HUES64 (cell line): Measurements from ENCODE around the gene ECI1.
A peak's percentile ranks its signal among the peaks of the same experiment; 100 is the strongest.

Experiments
- H3K27ac ChIP-seq: 2 replicates; pipeline ENCODE4 v1.7.0; 2013; ENCODE audit warnings: low read depth, low read length, inconsistent platforms
- H3K27me3 ChIP-seq: 2 replicates; pipeline ENCODE4 v1.6.1; 2013; ENCODE audit warnings: mild to moderate bottlenecking, low read length; ENCODE audit not compliant: insufficient read depth
- H3K36me3 ChIP-seq: 2 replicates; pipeline ENCODE4 v1.6.1; 2013; ENCODE audit warnings: mild to moderate bottlenecking, low read length; ENCODE audit not compliant: insufficient read depth
- H3K4me1 ChIP-seq: 2 replicates; pipeline ENCODE4 v1.6.1; 2013; ENCODE audit warnings: mild to moderate bottlenecking, low read length, moderate library complexity; ENCODE audit not compliant: insufficient read depth
- H3K4me3 ChIP-seq: 2 replicates; pipeline ENCODE4 v1.5.1; 2013; ENCODE audit warnings: mild to moderate bottlenecking, low read length, moderate library complexity
- H3K9ac ChIP-seq: 2 replicates; pipeline ENCODE4 v1.6.1; 2013; ENCODE audit warnings: mild to moderate bottlenecking, low read depth, low read length
- H3K9me3 ChIP-seq: 2 replicates; pipeline ENCODE4 v1.6.1; 2013; ENCODE audit warnings: low read depth, low read length; ENCODE audit not compliant: insufficient read depth
- WGBS: fragments of 150-250, 120-280 bp; methylation state at CpG from one replicate; pipeline ENCODE4 v1.1.7; 2013; ENCODE audit warnings: missing lambda C conversion rate; 5-methylcytosine and 5-hydroxymethylcytosine counted together

ECI1 gene

GRCh38 chr16:2213817-2214718, 37.3 kb downstream of the ECI1 start:
- Histone ChIP-seq H3K27ac (peak overlapping the region; percentile 74), H3K4me1 (0 out of 2 replicates have a peak, but pooled peaks cover 7% of the 10 kb centered on the region), H3K27me3 (no peaks in the 10 kb centered on the region), H3K9ac (peak overlapping the region; percentile 95), H3K4me3 (peak overlapping the region; percentile 95), H3K36me3 (peaks cover 22% of the 10 kb centered on the region), H3K9me3 (no peaks in the 10 kb centered on the region)
- 1% methylated on average over 98 of the region's 98 CpGs for WGBS

- H3K36me3 ChIP-seq = peaks cover 36% of the 10 kb centered on the region
- H3K4me3 ChIP-seq = peak overlapping the region; percentile 95
- H3K27me3 ChIP-seq = no peaks in the 10 kb centered on the region
- 0 out of 2 replicates have a peak, but pooled peaks cover 7% of the 10 kb centered on the region for H3K4me1 ChIP-seq
- H3K9ac ChIP-seq = 0 out of 2 replicates have a peak overlapping the region, but pooled peaks have one; percentile 95
- no peak overlapping the region for H3K27ac ChIP-seq
- 88% methylated on average over 19 of the region's 19 CpGs for WGBS
- H3K9me3 ChIP-seq = no peaks in the 10 kb centered on the region
Measured at GRCh38 chr16:2212362-2213324, 38.7 kb downstream of the ECI1 start.

- peaks cover 44% of the 10 kb centered on the region for H3K36me3 ChIP-seq
- no peak overlapping the region for H3K9ac ChIP-seq
- no peak overlapping the region for H3K4me3 ChIP-seq
- 92% methylated on average over 11 of the region's 11 CpGs for WGBS
- H3K27me3 ChIP-seq = no peaks in the 10 kb centered on the region
- H3K9me3 ChIP-seq = no peaks in the 10 kb centered on the region
- H3K4me1 ChIP-seq = 0 out of 2 replicates have a peak, but pooled peaks cover 7% of the 10 kb centered on the region
- no peak overlapping the region for H3K27ac ChIP-seq
Measured at GRCh38 chr16:2211923-2212347, 39.5 kb downstream of the ECI1 start.

- Histone ChIP-seq H3K9ac (no peak within 1 kb of the TSS), H3K9me3 (no peaks in the 10 kb centered on the region), H3K4me3 (no peak within 1 kb of the TSS), H3K4me1 (peaks cover 10% of the 10 kb centered on the region; the same call in 1 of the 2 replicates), H3K36me3 (peaks cover 47% of the 10 kb centered on the region), H3K27ac (no peak within 1 kb of the TSS), H3K27me3 (no peaks in the 10 kb centered on the region)
- 84% methylated on average over 24 of the region's 24 CpGs for WGBS
Measured at GRCh38 chr16:2210386-2211365, 40.7 kb downstream of the ECI1 start, which contains the start of gene BRICD5. BRICD5 (minus strand) TSS chr16:2210863; CDS start chr16:2210833, 30 bp downstream.

- Histone ChIP-seq H3K9ac (no peak overlapping the region), H3K36me3 (peaks cover 47% of the 10 kb centered on the region), H3K4me1 (peaks cover 10% of the 10 kb centered on the region; the same call in 1 of the 2 replicates), H3K27ac (no peak overlapping the region), H3K4me3 (no peak overlapping the region), H3K27me3 (no peaks in the 10 kb centered on the region), H3K9me3 (no peaks in the 10 kb centered on the region)
- WGBS = 95% methylated on average over 17 of the region's 17 CpGs
Measured at GRCh38 chr16:2210009-2210332, 41.4 kb downstream of the ECI1 start.

GRCh38 chr16:2209258-2210008, 42.0 kb downstream of the ECI1 start:
- WGBS = 93% methylated on average over 29 of the region's 29 CpGs
- no peaks in the 10 kb centered on the region for H3K27me3 ChIP-seq
- H3K4me1 ChIP-seq = peaks cover 14% of the 10 kb centered on the region; the same call in 1 of the 2 replicates
- H3K36me3 ChIP-seq = peaks cover 47% of the 10 kb centered on the region
- no peak overlapping the region for H3K4me3 ChIP-seq
- H3K9me3 ChIP-seq = no peaks in the 10 kb centered on the region
- H3K9ac ChIP-seq = no peak overlapping the region
- H3K27ac ChIP-seq = no peak overlapping the region

- H3K4me3 ChIP-seq = no peak overlapping the region
- H3K27me3 ChIP-seq = no peaks in the 10 kb centered on the region
- WGBS = 96% methylated on average over 9 of the region's 9 CpGs
- no peak overlapping the region for H3K9ac ChIP-seq
- peaks cover 47% of the 10 kb centered on the region for H3K36me3 ChIP-seq
- peaks cover 14% of the 10 kb centered on the region; the same call in 1 of the 2 replicates for H3K4me1 ChIP-seq
- H3K27ac ChIP-seq = no peak overlapping the region
- H3K9me3 ChIP-seq = no peaks in the 10 kb centered on the region
Measured at GRCh38 chr16:2208772-2209171, 42.6 kb downstream of the ECI1 start.

- peaks cover 47% of the 10 kb centered on the region for H3K36me3 ChIP-seq
- H3K9ac ChIP-seq = no peak overlapping the region
- no peak overlapping the region for H3K27ac ChIP-seq
- H3K27me3 ChIP-seq = no peaks in the 10 kb centered on the region; the same call in 1 of the 2 replicates
- H3K9me3 ChIP-seq = no peaks in the 10 kb centered on the region
- H3K4me3 ChIP-seq = no peak overlapping the region
- peaks cover 13% of the 10 kb centered on the region; the same call in 1 of the 2 replicates for H3K4me1 ChIP-seq
- WGBS = 95% methylated on average over 23 of the region's 23 CpGs
Measured at GRCh38 chr16:2208308-2208707, 43.1 kb downstream of the ECI1 start.

GRCh38 chr16:2207872-2208271, 43.5 kb downstream of the ECI1 start:
- Histone ChIP-seq H3K36me3 (peaks cover 44% of the 10 kb centered on the region), H3K4me3 (no peak overlapping the region), H3K27ac (no peak overlapping the region), H3K4me1 (peaks cover 9% of the 10 kb centered on the region; the same call in 1 of the 2 replicates), H3K9ac (no peak overlapping the region), H3K27me3 (no peaks in the 10 kb centered on the region; the same call in 1 of the 2 replicates), H3K9me3 (no peaks in the 10 kb centered on the region)
- 94% methylated on average over 9 of the region's 9 CpGs for WGBS
